Tongue (tissue), 3 donors: ENCODE measurements around the gene C19orf38. TPM values are rescaled to one million over a fixed set of nuclear protein-coding genes. Genes with fewer than 3 reads are reported as not detected.

Source experiments
- DNase-seq: peaks from one replicate; pipeline ENCODE4 v3.0.0-alpha.2; 2015
- small RNA-seq: library from RNA; depleted of rRNA; stranded (forward); fragments of <200 nt; gene quantifications from one replicate; pipeline ENCODE3, GENCODE V24; 2014; ENCODE audit warnings: low replicate concordance
- total RNA-seq: library from RNA; depleted of rRNA; stranded (reverse); fragments of >200 nt; gene quantifications from one replicate; pipeline ENCODE4 v1.2.3, GENCODE V29; 2014

Gene C19orf38
- total RNA-seq, 1 donor from 2014 or later: 3.9 TPM

DNA sequence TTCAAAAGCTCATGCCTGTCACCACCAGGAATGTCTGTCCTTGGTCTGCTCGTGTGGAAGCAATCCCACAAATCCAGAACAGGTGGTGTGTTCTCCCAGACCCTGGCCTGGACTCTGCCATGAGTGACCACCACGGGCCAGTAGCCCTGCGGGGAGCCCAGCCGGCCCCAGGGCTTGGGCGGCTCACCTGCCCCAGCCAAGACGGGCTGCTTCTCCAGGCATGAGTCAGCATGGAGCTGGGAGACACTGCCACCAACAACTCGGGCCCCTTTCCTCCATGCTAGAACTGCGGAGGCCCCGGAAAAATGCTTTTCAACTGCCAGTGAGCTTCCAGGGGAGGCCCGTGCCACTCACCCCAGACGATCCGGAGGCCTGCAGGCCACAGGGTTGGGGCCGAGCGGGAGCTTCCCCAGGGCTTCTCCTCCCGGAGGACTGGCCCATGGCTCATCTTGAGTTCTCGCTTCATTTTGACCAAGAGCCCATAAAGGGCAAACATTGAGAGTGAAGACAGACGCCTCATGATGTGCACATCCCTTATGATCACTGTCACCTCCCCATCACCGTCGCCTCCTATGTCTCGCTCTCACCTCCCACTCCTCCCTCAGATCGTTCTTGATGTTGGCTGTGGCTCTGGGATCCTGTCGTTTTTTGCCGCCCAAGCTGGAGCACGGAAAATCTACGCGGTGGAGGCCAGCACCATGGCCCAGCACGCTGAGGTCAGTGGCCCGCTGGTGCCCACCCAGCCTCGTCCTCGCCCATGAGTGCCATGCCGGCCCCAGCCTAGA lies 63.6 kb downstream of the C19orf38 start:
- no peak for DNase-seq

DNA sequence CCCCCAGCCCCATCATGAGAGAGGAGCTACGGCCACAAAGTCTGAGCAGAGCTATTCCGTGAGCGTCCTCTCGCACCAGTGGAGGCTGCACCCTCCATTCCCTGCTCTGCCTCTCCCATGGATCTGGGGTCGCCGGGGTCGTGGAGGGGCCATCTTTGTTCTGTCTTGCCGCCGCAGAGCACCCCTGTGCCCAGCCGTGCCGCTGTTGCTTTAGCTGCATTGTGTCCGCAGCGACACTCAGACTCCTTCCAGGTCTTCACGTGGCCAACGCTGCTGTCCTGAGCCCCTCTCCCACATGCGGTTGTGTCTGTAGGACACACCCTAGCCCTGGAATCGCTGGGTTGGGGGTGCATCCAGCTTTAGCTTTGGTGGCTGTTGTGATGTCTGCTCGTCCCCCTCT lies 64.4 kb downstream of the C19orf38 start:
- no peak for DNase-seq

DNA sequence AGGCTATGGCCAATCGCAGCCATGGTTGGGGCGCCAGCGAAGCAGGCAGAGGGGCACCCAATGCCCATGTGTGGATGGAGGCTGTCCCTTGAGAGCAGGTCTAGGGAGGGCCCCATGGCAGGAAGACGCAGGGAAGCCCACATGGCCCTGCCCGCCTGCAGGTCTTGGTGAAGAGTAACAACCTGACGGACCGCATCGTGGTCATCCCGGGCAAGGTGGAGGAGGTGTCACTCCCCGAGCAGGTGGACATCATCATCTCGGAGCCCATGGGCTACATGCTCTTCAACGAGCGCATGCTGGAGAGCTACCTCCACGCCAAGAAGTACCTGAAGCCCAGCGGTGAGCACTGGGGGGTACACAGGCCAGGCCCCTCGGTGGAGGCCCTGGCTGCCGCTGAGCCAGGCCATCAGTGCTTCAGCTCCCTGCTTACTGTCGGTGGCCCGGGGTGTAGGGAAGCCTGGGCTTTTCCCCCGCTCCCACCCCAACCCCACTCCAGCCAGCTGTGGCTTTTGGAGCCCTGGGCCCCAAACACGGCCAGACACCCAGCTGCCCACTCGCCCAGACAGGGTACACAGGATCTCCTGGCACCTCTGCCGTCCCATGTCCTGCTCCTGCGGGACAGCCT lies 65.6 kb downstream of the C19orf38 start:
- no peak for DNase-seq

DNA sequence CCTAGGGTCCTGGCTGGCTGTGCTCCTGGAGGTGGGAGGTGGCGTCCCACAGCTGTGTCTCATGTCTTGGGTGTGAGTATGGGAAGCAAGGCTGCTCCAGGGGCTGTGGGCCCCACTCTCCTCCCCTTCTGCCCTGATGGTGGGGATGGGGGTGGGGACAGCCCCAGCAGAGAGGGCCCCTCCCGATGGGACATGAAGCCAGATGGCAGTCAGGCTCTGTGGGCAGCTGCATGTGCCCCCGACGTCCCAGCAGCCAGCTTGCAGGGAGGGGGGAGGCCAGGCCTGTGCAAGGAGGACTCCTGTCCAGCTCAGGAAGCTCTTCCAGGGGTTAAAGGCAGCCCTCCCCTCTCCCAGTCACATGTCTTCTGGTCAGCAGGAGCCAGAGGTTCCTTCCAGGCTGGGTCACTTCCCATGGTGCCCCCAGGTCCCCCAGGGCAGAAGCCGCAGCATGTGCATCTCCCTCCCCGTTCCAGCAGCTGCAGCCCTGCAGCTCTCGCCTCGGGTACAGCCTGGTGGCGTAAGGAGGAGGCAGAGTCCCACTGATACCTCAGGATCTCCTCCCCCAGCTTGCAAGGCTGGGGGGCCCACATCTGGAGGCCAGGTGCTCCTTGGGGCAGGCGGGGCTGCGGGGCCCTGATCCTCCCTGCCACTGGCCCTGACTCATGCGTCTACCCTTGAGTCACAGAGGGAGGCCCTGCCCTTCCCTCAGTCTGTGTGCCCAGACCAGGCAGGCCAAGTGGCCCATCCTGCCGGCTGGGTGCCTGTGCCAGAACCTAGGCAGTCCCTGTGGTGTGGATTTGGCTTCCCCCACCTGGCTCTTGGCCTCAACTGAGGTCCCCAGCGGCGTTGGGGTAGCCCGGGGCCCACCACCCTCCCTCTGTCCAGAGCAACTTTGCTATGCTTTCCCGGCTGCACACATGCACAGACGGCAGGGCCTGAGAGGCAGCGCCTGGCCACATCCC lies 67.2 kb downstream of the C19orf38 start:
- DNase-seq: peak; percentile 89

DNA sequence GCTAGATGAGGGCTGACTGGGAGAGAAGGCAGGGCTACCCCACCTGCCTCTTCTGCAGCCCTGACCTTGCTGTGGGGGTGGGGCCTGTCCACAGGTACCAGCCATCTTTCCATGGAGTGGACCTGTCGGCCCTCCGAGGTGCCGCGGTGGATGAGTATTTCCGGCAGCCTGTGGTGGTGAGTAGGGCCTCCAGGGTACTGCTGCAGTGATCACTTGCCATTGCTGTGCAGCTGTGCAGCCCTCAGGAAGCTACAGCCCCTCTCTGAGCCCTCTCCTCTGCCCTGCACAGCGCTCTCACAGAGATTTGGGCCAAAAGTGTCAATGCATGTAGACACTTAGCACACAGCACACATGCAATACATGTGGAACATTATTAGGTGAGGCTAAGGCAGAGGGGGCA lies 68.4 kb downstream of the C19orf38 start:
- DNase-seq: no peak

DNA sequence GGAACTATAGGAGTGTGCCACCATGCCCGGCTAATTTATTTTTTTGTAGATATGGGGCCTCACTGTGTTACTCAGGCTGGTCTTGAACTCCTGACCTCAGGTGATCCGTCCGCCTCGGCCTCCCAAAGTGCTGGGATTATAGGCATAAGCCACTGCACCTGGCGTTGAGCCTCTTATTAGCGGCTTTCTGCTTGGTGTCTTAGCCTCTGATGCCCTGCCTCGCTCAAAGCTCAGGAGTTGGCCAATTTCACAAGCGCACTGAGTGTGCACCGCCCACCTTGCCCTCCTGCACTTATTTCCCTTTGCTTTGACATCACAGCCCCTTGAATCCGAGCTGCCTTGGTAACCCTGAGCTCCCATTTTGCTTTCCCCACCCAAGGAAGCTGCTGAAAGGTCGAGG lies 70.1 kb downstream of the C19orf38 start:
- no peak for DNase-seq

Small RNA genes within 50 kb of the gene (small RNA-seq; reads per million reads assigned to genes)
- gene MIR199A1: 0.34 reads per million, percentile 58 among the genes with 10 or more reads in this experiment
- gene MIR6793: not detected

Other genes starting within 250 kb of the C19orf38 start
- gene SLC44A2, start 222.9 kb upstream of the C19orf38 start, total RNA-seq: 84.8 TPM
- gene ILF3, start 194.1 kb upstream of the C19orf38 start, total RNA-seq: 160 TPM
- gene QTRT1, start 147.0 kb upstream of the C19orf38 start, total RNA-seq: 21.5 TPM
- gene DNM2, start 130.3 kb upstream of the C19orf38 start, total RNA-seq: 114 TPM
- 46.0 TPM for gene TMED1, start 12.2 kb upstream of the C19orf38 start, total RNA-seq
- gene CARM1, start 23.1 kb downstream of the C19orf38 start, total RNA-seq: 43.9 TPM
- gene YIPF2, start 80.2 kb downstream of the C19orf38 start, total RNA-seq: 54.7 TPM
- gene TIMM29, start 80.4 kb downstream of the C19orf38 start, total RNA-seq: 29.7 TPM
- gene SMARCA4, start 112.6 kb downstream of the C19orf38 start, total RNA-seq: 87.7 TPM
- 43.1 TPM for gene LDLR, start 241.0 kb downstream of the C19orf38 start, total RNA-seq